PFSK-1 (cell line): Measurements from ENCODE around the gene YIF1B.

ENCODE experiments used
- FOXP2 ChIP-seq: optimal IDR thresholded peaks from 2 replicates; pipeline ENCODE3; 2011; ENCODE audit warnings: borderline replicate concordance, control low read depth, inconsistent platforms; ENCODE audit not compliant: insufficient read depth; ENCODE audit errors: extremely low read length, extremely low read depth
- POLR2AphosphoS5 ChIP-seq: IDR thresholded peaks from 2 replicates; pipeline ENCODE4 v1.6.1; 2012; ENCODE audit warnings: low read depth, mild to moderate bottlenecking, control low read depth, low read length, moderate library complexity
- SIN3A ChIP-seq: IDR thresholded peaks from 2 replicates; pipeline ENCODE4 v1.6.1; 2012; ENCODE audit warnings: mild to moderate bottlenecking, low read length, moderate library complexity, borderline replicate concordance; ENCODE audit not compliant: insufficient read depth
- TAF1 ChIP-seq: IDR thresholded peaks from 2 replicates; pipeline ENCODE4 v1.6.1; 2012; ENCODE audit warnings: low read length, control low read depth, borderline replicate concordance; ENCODE audit not compliant: insufficient read depth
- TF ChIP-seq, protein P1 (sequence below), 2 experiments: IDR thresholded peaks; 2 replicates each; pipeline versions ENCODE4 v1.6.1 to v1.8.0; 2011 to 2012; ENCODE audit warnings: low read depth in 2 of 2, low read length in 2 of 2, control low read depth in 1 of 2, inconsistent platforms in 1 of 2, mild to moderate bottlenecking in 1 of 2, moderate library complexity in 1 of 2; ENCODE audit not compliant: insufficient read depth in 1 of 2

DNA sequence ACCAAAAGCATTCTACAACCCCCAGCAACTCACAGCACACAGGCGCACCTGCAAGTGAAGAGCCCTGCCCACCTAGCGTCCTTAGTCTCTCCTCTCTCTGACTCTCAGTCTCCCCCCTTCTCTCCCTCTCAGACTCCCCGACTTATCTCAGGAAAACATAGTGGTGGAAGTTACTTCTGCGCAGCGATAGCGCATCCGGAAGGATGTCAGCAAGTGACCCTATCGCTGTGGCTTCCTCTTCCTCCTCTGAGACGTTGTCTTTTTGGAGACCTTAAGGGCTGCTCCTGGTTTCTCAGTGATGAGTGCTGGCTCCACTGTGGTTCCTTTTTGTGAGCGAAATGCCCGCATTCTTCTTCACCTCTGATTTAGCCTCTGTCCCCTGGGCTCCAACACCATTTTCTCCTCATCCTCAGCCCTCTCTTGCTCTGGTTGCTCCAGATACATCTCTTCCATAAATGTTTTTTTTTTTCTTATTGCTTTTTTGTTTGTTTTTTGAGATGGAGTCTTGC lies 1.4 kb upstream of the YIF1B start:
- TF ChIP-seq, protein P1, sequence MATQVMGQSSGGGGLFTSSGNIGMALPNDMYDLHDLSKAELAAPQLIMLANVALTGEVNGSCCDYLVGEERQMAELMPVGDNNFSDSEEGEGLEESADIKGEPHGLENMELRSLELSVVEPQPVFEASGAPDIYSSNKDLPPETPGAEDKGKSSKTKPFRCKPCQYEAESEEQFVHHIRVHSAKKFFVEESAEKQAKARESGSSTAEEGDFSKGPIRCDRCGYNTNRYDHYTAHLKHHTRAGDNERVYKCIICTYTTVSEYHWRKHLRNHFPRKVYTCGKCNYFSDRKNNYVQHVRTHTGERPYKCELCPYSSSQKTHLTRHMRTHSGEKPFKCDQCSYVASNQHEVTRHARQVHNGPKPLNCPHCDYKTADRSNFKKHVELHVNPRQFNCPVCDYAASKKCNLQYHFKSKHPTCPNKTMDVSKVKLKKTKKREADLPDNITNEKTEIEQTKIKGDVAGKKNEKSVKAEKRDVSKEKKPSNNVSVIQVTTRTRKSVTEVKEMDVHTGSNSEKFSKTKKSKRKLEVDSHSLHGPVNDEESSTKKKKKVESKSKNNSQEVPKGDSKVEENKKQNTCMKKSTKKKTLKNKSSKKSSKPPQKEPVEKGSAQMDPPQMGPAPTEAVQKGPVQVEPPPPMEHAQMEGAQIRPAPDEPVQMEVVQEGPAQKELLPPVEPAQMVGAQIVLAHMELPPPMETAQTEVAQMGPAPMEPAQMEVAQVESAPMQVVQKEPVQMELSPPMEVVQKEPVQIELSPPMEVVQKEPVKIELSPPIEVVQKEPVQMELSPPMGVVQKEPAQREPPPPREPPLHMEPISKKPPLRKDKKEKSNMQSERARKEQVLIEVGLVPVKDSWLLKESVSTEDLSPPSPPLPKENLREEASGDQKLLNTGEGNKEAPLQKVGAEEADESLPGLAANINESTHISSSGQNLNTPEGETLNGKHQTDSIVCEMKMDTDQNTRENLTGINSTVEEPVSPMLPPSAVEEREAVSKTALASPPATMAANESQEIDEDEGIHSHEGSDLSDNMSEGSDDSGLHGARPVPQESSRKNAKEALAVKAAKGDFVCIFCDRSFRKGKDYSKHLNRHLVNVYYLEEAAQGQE (IDR thresholded peaks at IDR 0.05; ENCODE audit: insufficient read depth in 1 of 2, low read depth in 2 of 2, low read length in 2 of 2) = no peak
- TF ChIP-seq TAF1 (no peak), POLR2AphosphoS5 (no peak), SIN3A (no peak), FOXP2 (no peak)
